ENCODE measurements around the gene GIT1. TPM values are rescaled to one million over a fixed set of nuclear protein-coding genes. Genes with fewer than 3 reads are reported as not detected.
A peak's percentile ranks its signal among the peaks of the same experiment; 100 is the strongest.

GIT1 gene
- total and polyA plus RNA-seq, 2 of the 13 experiments (the other 11 are each of a cell fraction or from before 2014, with no cell fraction given), result 14.2 to 30.8 TPM

- TF ChIP-seq TFDP1 (CRISPR knock-in tag; IDR thresholded peaks at IDR 0.05; ENCODE audit: borderline replicate concordance) (no peak), ATRX (CRISPR knock-in tag; IDR thresholded peaks at IDR 0.05; ENCODE audit: borderline replicate concordance) (no peak), ZNF275 (CRISPR knock-in tag; IDR thresholded peaks at IDR 0.05; ENCODE audit: borderline replicate concordance) (no peak), MBNL3 (CRISPR knock-in tag; conservative IDR thresholded peaks at IDR 0.05) (no peak), HHEX (CRISPR knock-in tag; IDR thresholded peaks at IDR 0.05) (no peak), NR2C2 (CRISPR knock-in tag; IDR thresholded peaks at IDR 0.05; ENCODE audit: borderline replicate concordance) (0 out of 2 replicates have a peak, but pooled peaks have one; percentile 7), MXD1 (CRISPR knock-in tag; IDR thresholded peaks at IDR 0.05) (no peak), POLR2AphosphoS5 (IDR thresholded peaks at IDR 0.05; ENCODE audit: low read depth, low read length) (peak; percentile 17; the same call in 1 of the 2 replicates), ZZZ3 (CRISPR knock-in tag; IDR thresholded peaks at IDR 0.05; ENCODE audit: borderline replicate concordance) (no peak), GATAD1 (CRISPR knock-in tag; IDR thresholded peaks at IDR 0.05) (no peak; the same call in 1 of the 2 replicates), MNT (IDR thresholded peaks at IDR 0.05) (no peak), PBX3 (CRISPR knock-in tag; IDR thresholded peaks at IDR 0.05; ENCODE audit: borderline replicate concordance) (no peak), ZNF225 (CRISPR knock-in tag; IDR thresholded peaks at IDR 0.05) (no peak), ZNF124 (CRISPR knock-in tag; IDR thresholded peaks at IDR 0.05) (no peak), SRSF9 (IDR thresholded peaks at IDR 0.05; ENCODE audit: borderline replicate concordance, insufficient read depth, low read depth, low read length, poor library complexity, severe bottlenecking) (no peak), POGK (CRISPR knock-in tag; conservative IDR thresholded peaks at IDR 0.05) (0 out of 2 replicates have a peak, but pooled peaks have one; percentile 10), ZNF616 (CRISPR knock-in tag; IDR thresholded peaks at IDR 0.05; ENCODE audit: low read depth) (0 out of 2 replicates have a peak, but pooled peaks have one; percentile 42), ZNF496 (CRISPR knock-in tag; IDR thresholded peaks at IDR 0.05; ENCODE audit: insufficient replicate concordance) (no peak)
Observed at GRCh38 chr17:29590411-29591145, 1.1 kb upstream of the GIT1 start (continued).
